GM18499 (cell line): ENCODE measurements around the gene EN1.

ENCODE experiments used
- ATAC-seq: cut with Tn5 transposase; IDR thresholded peaks from one replicate; pipeline ENCODE4 v1.9.1; 2021; ENCODE audit warnings: moderate number of reproducible peaks; ENCODE audit not compliant: insufficient read depth, unreplicated experiment

EN1 gene

GRCh38 chr2:118846953-118847761, at the start of gene EN1:
EN1 (minus strand) TSS chr2:118847648; CDS start chr2:118847167, 481 bp downstream.
- no peak for ATAC-seq

DNA sequence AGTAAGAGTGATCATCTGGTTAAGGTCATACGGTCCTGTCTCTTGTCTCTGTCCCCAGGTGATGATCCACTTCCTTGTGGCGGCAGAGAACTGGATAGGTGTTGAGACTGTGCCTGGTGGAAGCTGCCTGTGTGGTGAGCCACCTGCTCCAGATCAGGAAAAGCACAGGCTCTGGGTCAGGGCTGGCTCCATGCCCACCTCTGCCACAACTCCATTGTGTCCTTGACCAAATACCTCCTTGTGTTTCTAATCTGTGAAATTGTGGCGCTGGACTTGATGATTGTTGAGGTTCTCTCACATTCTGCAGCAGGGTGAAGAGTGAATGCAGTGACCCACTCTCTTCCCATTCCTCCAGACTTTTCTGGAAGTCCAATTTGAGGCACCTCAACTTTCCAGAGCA, 45.7 kb upstream of the EN1 start:
- ATAC-seq: no peak

DNA sequence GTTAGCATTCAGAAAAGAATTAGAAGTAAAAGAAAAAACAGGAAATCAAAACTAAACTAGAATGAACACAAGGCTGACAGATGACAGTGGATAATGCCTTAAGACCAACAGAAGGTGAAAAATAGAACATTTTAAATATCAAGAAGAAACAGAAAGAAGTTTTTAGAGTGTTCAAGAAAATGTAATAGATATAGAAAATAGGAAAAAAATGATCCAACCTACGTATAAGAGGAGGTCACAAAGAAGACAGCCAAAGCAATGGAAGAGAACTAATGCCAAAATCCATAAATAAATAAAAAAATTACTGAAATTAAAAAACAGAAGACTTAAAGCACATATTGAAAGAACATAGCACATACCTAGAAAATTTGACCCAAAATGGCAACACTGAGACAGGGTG, 42.5 kb upstream of the EN1 start:
- ATAC-seq: no peak

GRCh38 chr2:118883792-118884191, 36.3 kb upstream of the EN1 start:
- ATAC-seq: no peak

DNA sequence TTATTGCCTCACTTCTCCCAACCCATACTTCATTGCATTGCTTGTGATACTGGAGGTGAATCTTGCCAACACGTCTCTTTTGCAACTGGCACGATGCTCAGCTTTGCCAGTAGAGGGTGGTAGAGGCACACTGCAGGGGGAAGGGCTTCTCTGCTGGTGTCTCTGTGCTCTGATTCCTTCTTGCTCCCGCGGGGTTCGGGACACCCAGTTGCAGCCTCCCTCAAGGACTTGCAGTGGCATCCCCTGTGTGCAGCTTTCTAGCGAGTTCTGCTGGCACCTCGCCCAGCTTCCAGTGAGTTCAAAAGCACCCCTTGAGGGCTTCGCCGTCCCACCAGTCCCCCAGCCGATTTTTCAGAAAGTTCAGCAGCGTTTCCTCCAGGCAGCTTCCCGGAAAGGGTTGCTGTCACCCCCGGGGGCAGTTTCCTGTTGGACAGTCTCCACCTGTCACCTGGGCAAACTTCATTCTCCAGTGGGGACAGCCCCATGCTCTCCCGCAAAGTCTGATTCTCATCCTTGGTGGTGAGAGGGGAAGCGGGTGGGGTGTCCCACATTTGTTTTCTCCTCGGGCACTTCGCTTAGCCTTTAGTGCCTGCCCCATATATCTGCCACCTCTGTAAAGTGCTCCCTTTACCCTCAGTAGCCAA, 35.4 kb upstream of the EN1 start:
- no peak for ATAC-seq

GRCh38 chr2:118881490-118882129, 34.2 kb upstream of the EN1 start:
- ATAC-seq: peak; percentile 84

DNA sequence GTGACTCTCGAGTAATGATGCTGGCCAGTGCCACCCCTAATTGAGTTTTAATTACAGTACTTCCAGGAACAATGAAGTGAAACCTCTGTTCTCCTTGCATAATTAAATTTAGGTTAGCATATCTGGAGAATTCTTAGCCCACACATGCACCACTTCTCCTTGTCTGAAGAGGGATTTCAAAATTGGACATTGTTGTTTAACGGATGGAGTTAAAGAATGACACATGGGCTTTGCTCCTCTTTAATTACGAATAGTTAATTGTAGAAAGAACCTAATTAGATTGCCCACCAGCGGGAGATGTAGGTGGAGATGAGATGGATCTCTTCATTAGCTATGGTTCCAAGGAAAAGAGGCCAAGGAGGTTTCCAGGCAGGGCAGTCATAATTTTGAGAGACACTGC, 33.1 kb upstream of the EN1 start:
- no peak for ATAC-seq

- ATAC-seq: no peak
Observed at GRCh38 chr2:118878531-118879149, 31.2 kb upstream of the EN1 start.

- no peak for ATAC-seq
Observed at GRCh38 chr2:118875318-118875717, 27.9 kb upstream of the EN1 start.

GRCh38 chr2:118874324-118874723, 26.9 kb upstream of the EN1 start:
- ATAC-seq: no peak

DNA sequence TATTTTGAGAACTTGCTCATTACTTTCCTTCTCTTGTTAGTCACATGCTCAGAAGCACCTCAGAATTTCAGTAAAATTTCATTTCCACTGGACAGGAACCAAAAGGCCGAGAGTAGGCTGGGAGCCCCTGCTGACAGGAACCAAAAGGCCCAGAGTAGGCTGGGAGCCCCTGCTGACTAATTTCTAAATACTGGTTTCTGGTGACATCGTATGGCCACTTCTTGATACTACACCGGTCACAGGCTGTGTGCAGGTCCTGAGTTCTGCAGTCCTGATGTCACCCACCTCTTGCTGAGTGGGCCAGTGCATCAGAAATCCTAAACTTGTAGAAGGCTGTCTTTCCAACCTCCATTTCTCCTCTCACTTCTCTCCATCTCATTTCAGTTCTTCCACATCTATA, 17.7 kb upstream of the EN1 start:
- ATAC-seq: peak; percentile 95

DNA sequence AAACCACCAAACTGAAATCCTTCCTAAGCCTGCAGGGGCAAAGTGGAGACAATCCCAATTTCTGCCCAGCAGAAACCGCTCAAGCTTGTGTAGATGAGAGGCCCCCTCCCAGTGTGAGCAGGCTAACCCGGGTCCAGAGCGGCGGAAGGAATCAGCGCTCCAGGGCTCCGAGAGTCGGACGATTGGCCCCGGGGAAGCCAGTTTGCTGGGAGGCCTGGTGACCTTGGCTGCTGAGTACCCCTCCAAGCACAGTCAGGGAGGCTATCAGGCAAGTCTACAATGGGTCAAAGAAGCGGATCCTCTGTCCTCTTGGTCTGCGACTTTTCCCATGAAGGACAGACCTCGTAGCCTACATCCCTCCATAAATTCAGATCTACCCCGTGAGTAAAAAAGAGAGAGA, 16.8 kb upstream of the EN1 start:
- no peak for ATAC-seq

- no peak for ATAC-seq
Observed at GRCh38 chr2:118861731-118862130, 14.3 kb upstream of the EN1 start.

DNA sequence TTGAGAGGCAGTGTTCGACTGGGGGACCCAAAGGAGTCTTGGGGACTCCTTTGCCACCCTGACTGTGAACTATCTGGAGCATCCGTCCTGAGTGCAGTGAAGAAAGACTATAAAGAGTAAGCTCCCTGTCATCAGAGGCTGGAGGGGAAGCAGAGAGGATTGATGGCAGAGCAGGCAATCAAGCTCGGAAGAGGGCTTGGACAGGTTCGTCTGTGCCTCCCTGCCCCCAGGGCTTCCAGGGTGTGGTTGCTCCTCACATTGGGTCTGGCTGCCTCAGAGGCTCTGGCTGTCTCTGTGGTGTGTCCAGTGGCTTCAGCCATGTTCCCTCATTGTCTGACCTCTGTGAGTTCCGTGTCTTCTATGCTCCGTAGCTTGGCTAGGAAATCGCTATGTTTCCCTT, 13.8 kb upstream of the EN1 start:
- no peak for ATAC-seq

DNA sequence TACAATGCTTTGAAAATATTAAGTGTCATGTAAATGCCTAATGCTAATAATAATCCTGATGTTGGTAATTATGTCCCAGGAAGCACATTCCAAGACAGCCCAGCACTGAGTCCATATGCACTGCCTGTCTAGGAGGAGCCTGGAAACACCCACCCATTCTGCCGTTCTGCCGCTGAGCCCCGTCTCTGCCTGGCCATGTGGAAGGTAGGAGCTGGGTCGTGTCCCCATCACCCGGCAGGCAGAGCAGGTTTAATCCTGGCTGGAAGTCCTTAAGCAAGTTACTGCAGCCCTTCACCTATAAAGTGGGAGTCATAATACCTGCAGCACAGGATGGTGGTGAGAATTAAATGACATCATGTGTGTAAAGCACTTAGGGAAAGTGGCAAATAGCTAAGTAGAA, 13.1 kb upstream of the EN1 start:
- no peak for ATAC-seq

DNA sequence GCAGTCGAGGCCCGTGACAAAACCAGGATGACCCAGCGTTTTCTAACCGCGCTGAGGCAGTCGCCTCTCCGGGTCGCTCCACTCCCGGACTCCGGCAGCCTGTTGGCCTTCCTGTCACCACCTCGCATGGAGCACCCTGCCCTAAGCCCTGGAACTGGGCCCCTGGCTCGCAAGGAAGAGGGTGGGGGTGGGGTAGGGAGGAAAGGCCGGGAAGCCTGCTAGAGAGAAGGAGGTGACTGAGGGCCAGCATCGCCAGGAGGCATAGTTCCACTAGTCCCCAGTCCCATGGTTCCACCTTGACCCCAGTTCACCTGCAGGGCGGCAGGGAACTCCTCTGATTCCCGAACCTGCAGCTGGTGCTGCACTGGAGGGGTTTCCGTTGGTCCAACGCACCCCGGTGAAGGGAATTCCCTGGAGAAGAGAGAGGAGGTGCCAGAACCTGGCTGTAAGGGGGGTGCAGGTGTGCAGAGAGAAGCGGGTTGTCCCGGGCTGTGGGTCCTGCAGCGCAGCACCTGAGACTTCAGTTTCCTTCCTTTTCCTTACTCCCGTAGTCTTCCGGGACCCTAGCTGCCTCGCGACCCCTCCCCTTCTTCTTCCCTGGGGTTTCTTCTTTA, 11.8 kb upstream of the EN1 start:
- no peak for ATAC-seq

- ATAC-seq: no peak
Observed at GRCh38 chr2:118858485-118859156, 11.2 kb upstream of the EN1 start.

DNA sequence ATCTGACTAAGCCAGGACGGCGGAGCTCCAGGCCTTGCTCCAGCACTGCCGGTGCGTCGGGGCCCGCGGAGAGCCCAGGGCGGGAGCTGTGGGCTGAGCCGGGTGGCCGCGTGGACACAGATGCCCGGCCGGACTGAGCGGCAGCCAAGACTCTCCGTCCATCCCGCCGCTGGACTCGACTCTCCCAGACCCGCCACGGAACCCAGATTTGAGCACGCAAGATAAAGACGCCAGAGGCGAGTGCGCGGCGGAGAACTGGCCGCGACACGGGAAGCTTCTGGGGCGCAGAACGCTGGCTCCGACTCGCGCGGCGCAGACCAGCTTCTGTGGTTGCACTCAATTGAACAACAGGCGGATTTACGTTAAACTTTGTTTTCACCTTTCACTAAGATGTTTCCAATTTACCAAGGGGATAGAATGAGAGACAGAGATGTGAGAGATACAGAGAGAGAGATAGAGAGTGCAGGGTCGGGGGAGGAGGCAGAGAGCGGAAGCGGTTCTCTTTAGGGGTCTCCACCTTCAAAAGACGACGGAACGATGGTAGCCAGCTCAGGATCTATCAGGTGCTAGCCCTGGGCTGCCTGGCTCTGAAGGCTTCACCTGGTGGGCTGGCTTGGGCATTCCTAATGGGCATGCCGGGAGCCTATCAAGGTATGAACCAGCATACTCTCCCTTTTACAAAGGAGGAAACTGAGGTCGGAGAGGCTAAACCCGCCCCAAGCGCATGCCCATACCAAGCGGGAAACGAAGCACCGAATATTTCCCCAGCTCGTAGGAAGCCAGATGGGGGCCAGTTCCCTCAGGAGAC, 10.4 kb upstream of the EN1 start:
- no peak for ATAC-seq

DNA sequence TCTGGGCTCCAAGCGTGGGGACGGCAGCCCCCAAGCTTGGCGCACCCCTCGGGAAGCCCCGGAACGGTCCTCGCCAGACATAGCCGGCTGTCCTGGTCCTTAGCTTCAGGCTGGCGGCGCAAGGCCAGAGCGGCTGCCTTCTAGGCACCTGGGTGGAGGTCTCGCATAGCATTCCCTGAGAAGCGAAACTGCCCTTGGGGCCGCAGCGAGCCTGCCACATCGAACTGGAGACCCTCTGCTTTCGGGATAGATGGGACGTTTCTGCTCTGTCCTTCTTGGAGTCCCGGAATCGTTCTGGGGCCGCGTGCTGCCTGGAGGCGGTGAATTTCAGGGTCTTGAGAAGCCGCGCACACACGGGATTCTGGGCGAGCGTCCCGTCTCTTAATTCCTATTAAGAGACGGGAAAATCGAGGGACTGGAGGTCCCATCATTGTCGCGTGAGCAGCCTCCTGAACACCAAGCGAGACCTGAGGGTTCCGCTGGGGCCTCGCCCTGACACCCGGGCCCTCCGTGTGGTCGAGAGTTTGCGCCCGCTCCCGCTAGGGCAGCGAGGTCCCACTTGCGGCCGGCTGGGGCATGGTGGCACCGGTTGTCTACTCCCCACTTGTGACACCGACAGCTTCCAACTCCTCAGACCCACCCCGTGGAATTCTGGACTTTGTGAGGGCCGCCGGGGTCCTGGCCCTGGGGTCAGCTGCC, 9.7 kb upstream of the EN1 start:
- no peak for ATAC-seq
